ENCODE data around the gene S1PR2.

S1PR2 gene

DNA sequence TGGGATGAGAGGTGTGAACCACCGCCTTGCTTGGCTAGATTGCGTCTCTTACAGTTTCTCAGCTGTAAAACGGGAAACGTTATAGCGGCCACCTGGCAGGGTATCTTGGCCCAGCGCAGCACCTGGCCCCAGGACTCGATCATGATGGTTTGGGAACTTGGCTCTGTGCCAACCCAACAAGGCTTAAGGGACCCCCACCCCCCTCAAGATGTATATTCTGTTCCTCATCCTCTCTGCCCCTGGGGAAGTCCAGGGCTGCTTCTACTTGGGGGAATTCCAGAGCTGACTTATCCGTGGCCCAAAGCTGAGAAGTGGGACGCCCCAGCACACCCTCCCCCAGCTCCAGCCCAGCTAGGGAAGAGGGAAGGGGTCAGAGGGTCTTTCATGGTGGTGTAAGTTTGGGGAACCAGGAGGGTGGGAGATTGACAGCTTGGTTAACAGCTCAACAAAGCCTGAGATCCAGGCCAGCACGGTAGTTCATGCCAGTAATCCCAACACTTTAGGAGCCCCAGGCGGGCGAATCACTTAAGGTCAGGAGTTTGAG is 40.5 kb upstream of the S1PR2 start:
- no peak overlapping the region for H3K4me3 ChIP-seq (ENCODE audit: low read depth, low read length)
- H3K36me3 ChIP-seq, result no peaks in the 10 kb centered on the region
- TF ChIP-seq, protein P1, sequence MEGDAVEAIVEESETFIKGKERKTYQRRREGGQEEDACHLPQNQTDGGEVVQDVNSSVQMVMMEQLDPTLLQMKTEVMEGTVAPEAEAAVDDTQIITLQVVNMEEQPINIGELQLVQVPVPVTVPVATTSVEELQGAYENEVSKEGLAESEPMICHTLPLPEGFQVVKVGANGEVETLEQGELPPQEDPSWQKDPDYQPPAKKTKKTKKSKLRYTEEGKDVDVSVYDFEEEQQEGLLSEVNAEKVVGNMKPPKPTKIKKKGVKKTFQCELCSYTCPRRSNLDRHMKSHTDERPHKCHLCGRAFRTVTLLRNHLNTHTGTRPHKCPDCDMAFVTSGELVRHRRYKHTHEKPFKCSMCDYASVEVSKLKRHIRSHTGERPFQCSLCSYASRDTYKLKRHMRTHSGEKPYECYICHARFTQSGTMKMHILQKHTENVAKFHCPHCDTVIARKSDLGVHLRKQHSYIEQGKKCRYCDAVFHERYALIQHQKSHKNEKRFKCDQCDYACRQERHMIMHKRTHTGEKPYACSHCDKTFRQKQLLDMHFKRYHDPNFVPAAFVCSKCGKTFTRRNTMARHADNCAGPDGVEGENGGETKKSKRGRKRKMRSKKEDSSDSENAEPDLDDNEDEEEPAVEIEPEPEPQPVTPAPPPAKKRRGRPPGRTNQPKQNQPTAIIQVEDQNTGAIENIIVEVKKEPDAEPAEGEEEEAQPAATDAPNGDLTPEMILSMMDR (IDR thresholded peaks at IDR 0.05; ENCODE audit: low read depth, low read length), result no peak
- peaks cover 7% of the 10 kb centered on the region for H3K27me3 ChIP-seq (ENCODE audit: insufficient read depth, low read depth, severe bottlenecking)
- no peak overlapping the region for H3K27ac ChIP-seq
- H3K9me3 ChIP-seq (ENCODE audit: severe bottlenecking), result no peaks in the 10 kb centered on the region
- DNase-seq, result no peak

DNA sequence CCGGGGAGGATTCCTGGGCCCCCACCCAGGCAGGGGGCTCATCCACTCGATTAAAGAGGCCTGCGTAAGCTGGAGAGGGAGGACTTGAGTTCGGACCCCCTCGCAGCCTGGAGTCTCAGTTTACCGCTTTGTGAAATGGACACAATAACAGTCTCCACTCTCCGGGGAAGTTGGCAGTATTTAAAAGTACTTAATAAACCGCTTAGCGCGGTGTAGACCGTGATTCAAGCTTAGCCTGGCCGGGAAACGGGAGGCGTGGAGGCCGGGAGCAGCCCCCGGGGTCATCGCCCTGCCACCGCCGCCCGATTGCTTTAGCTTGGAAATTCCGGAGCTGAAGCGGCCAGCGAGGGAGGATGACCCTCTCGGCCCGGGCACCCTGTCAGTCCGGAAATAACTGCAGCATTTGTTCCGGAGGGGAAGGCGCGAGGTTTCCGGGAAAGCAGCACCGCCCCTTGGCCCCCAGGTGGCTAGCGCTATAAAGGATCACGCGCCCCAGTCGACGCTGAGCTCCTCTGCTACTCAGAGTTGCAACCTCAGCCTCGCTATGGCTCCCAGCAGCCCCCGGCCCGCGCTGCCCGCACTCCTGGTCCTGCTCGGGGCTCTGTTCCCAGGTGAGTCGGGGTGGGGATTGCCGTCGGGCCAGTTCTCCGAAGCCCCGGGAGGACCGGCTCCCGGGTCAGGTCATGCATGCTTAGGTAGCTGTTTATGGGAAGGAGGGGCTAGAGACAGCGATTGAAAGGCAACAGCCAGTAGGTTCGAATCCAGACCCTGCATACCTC is 39.7 kb upstream of the S1PR2 start, which contains the start of gene ICAM1:
TSS of gene ICAM1 (plus strand) at position 505 of the 779 bp plus-strand sequence. CDS start at position 545, 40 bp downstream.
- no peak within 1 kb of the TSS for H3K27ac ChIP-seq
- TF ChIP-seq, protein P1 (IDR thresholded peaks at IDR 0.05; ENCODE audit: low read depth, low read length), result no peak

DNA sequence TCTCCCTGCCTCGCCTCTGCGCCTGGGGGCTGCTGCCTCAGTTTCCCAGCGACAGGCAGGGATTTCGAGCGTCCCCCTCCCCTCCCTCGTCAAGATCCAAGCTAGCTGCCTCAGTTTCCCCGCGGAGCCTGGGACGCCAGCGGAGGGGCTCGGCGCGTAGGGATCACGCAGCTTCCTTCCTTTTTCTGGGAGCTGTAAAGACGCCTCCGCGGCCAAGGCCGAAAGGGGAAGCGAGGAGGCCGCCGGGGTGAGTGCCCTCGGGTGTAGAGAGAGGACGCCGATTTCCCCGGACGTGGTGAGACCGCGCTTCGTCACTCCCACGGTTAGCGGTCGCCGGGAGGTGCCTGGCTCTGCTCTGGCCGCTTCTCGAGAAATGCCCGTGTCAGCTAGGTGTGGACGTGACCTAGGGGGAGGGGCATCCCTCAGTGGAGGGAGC is 39.1 kb upstream of the S1PR2 start:
- TF ChIP-seq, protein P1 (IDR thresholded peaks at IDR 0.05; ENCODE audit: low read depth, low read length), result no peak
- no peak for DNase-seq
- H3K27me3 ChIP-seq (ENCODE audit: insufficient read depth, low read depth, severe bottlenecking), result peaks cover 7% of the 10 kb centered on the region

More for the DNA sequence above, 39.7 kb upstream of the S1PR2 start, which contains the start of gene ICAM1:
- peaks cover 7% of the 10 kb centered on the region for H3K27me3 ChIP-seq (ENCODE audit: insufficient read depth, low read depth, severe bottlenecking)
- no peaks in the 10 kb centered on the region for H3K36me3 ChIP-seq
- peak within 1 kb of the TSS; percentile 48 for H3K4me3 ChIP-seq (ENCODE audit: low read depth, low read length)
- peak; percentile 43 for DNase-seq
- H3K9me3 ChIP-seq (ENCODE audit: severe bottlenecking), result no peaks in the 10 kb centered on the region

DNA sequence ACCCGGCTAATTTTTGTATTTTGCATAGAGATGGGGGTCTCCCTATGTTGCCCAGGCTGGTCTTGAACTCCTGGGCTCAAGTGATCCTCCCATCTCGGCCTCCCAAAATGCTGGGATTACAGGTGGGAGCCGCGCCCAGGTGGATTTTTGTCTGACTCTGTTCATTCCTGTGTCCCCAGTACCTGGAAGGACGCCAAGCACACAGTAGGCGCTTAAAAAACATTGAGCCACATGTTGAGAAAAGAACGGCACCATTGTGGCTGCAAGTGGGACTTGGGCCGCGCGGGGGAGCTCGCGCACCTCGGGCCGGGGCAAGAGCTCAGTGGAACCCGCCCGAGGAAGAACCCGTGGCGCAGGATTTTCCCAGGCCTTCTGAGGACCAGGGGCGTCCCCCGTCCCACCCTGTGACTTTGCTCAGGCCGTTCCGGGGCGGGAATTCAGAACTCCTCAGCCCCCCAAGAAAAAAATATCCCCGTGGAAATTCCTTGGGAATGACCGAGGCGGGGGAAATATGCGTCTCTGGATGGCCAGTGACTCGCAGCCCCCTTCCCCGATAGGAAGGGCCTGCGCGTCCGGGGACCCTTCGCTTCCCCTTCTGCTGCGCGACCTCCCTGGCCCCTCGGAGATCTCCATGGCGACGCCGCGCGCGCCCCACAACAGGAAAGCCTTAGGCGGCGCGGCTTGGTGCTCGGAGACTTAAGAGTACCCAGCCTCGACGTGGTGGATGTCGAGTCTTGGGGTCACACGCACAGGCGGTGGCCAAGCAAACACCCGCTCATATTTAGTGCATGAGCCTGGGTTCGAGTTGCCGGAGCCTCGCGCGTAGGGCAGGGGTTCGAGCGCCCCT is 38.4 kb upstream of the S1PR2 start:
- Histone ChIP-seq H3K4me3 (ENCODE audit: low read depth, low read length) (peak overlapping the region; percentile 48), H3K9me3 (ENCODE audit: severe bottlenecking) (no peaks in the 10 kb centered on the region), H3K36me3 (no peaks in the 10 kb centered on the region), H3K27me3 (ENCODE audit: insufficient read depth, low read depth, severe bottlenecking) (peaks cover 7% of the 10 kb centered on the region), H3K27ac (no peak overlapping the region)
- DNase-seq, result peak; percentile 83
- TF ChIP-seq, protein P1 (IDR thresholded peaks at IDR 0.05; ENCODE audit: low read depth, low read length), result peak; percentile 92

More for the DNA sequence above, 39.1 kb upstream of the S1PR2 start:
- H3K4me3 ChIP-seq (ENCODE audit: low read depth, low read length), result peak overlapping the region; percentile 48
- H3K9me3 ChIP-seq (ENCODE audit: severe bottlenecking), result no peaks in the 10 kb centered on the region
- no peak overlapping the region for H3K27ac ChIP-seq
- no peaks in the 10 kb centered on the region for H3K36me3 ChIP-seq

DNA sequence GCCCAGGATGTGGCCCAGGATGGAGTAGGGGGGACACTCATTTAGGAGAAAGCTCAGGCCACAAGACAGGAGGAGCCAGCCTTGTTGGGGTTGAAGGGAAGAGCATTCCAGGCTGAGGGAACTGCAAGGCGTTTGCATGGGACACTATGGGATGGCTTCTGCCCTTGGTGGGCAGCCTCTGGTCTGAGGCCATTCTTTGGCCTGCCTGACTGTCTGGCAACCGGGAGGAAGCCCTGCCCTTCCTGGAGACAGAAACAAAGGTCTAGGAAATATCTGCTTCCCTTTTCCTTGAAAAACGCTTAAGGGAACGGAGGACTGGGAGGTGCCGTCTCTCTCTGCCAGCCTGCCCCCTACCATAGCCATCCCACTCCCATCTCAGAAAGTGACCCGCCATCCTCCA is 36.9 kb upstream of the S1PR2 start:
- TF ChIP-seq, protein P1 (IDR thresholded peaks at IDR 0.05; ENCODE audit: low read depth, low read length), result no peak
- no peaks in the 10 kb centered on the region for H3K9me3 ChIP-seq (ENCODE audit: severe bottlenecking)
- no peak for DNase-seq
- peaks cover 7% of the 10 kb centered on the region for H3K27me3 ChIP-seq (ENCODE audit: insufficient read depth, low read depth, severe bottlenecking)
- no peak overlapping the region for H3K4me3 ChIP-seq (ENCODE audit: low read depth, low read length)
- no peak overlapping the region for H3K27ac ChIP-seq
- no peaks in the 10 kb centered on the region for H3K36me3 ChIP-seq

Data from WERI-Rb-1 (cell line).